Stomach smooth muscle (tissue), 2 donors: ENCODE data around the gene PACRG.

Experiments used
- H3K27ac ChIP-seq: one replicate; pipeline ENCODE4 v1.7.0; 2013; ENCODE audit warnings: mild to moderate bottlenecking, low read length, inconsistent platforms
- H3K27me3 ChIP-seq, 2 donors: one replicate each; pipeline ENCODE4 v1.7.0; 2013; ENCODE audit warnings: low read length in 2 of 2; ENCODE audit not compliant: insufficient read depth in 2 of 2, control insufficient read depth in 1 of 2
- H3K36me3 ChIP-seq, 2 donors: one replicate each; pipeline ENCODE4 v1.7.0; 2013; ENCODE audit warnings: low read length in 2 of 2; ENCODE audit not compliant: control insufficient read depth in 2 of 2, insufficient read depth in 2 of 2
- H3K4me1 ChIP-seq: one replicate; pipeline ENCODE4 v1.7.0; 2013; ENCODE audit warnings: low read length; ENCODE audit not compliant: control insufficient read depth, insufficient read depth
- H3K4me3 ChIP-seq, 2 donors: one replicate each; pipeline ENCODE4 v1.7.0; 2013; ENCODE audit warnings: low read length in 2 of 2
- H3K9ac ChIP-seq, 2 donors: one replicate each; pipeline ENCODE4 v1.7.0; 2013; ENCODE audit warnings: low read length in 2 of 2, mild to moderate bottlenecking in 1 of 2
- H3K9me3 ChIP-seq, 2 donors: one replicate each; pipeline ENCODE4 v1.7.0; 2013; ENCODE audit warnings: low read length in 2 of 2; ENCODE audit not compliant: control insufficient read depth in 2 of 2
- donor health status: healthy.
- donor health status: Pancreatic carcinoma.

Gene PACRG

DNA sequence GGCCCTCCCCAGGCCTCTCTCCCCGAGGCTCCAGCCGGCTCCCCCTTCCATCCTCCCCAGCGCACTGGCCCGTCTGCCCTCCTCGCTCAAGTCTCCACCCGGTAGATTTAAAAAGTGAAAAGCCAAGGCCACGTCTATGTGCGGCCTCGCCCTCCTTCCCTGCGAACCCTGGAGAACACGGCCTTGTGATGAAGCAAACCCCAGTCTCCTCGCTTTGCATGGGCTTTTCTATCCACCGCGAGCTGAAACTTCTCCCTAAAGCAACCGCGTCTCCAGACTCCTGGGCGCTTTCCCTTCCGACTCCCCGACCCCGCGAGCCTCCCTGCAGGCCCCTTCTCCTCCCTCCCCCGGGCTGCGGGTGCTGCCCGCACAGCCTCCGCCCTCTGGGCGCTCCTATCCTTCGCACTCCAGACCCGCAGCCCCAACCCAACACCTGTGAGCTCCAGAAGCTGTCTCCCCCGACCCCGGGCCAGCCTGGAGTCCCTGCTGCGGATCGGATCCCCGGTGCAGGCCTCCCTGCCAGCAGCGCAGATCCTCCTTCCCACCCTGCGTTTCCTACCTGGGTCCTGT lies 421.6 kb downstream of the PACRG start:
- no peak overlapping the region for H3K4me3 ChIP-seq
- H3K36me3 ChIP-seq = no peaks in the 10 kb centered on the region
- H3K27ac ChIP-seq = no peak overlapping the region
- no peaks in the 10 kb centered on the region for H3K9me3 ChIP-seq
- no peaks in the 10 kb centered on the region for H3K27me3 ChIP-seq
- H3K4me1 ChIP-seq = no peaks in the 10 kb centered on the region
- H3K9ac ChIP-seq = no peak overlapping the region

DNA sequence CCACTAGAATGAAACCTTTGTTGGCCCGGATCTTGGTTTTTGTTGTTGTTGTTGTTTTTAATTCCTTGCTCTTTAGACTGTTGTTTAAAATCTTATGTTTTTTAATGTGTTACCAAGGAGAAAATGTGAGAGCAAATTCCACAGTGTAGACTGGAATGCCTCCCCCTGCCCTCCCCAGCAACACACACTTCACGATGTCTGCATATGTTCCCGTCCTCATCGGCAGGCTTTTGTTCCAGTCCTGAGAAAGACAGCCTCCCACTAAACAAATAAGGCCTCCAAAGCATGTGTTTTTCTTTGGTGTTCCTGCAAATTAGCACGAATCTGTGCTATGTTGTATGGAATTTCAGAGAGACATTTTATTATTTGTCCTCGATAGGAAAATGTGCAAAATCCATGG lies 423.4 kb downstream of the PACRG start:
- no peak overlapping the region for H3K27ac ChIP-seq

DNA sequence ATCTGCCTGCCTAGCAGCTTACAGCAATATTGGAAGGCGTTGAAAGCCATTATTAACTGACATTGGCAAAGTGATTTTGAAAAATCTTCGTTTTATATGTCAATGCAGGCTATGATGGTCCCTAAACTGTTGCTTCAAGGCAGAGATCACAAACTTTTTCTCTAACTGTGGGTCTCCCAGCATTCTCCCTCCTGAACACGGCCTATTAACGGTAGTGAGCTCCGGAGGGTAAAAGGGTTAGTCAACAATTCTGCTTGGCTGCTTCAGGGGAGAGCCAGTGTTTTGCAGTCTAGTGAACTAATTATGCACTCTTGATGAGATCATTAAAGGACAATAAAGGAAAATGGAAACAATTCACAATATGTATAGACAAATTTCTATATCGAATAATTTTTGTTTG lies 424.9 kb downstream of the PACRG start:
- no peak overlapping the region for H3K9ac ChIP-seq
- H3K4me1 ChIP-seq = no peaks in the 10 kb centered on the region
- no peaks in the 10 kb centered on the region for H3K27me3 ChIP-seq
- H3K36me3 ChIP-seq = no peaks in the 10 kb centered on the region
- H3K9me3 ChIP-seq = no peaks in the 10 kb centered on the region
- no peak overlapping the region for H3K4me3 ChIP-seq
- H3K27ac ChIP-seq = no peak overlapping the region

More for the DNA sequence above, 423.4 kb downstream of the PACRG start:
- no peaks in the 10 kb centered on the region for H3K4me1 ChIP-seq
- no peak overlapping the region for H3K4me3 ChIP-seq
- H3K9me3 ChIP-seq = no peaks in the 10 kb centered on the region
- H3K36me3 ChIP-seq = no peaks in the 10 kb centered on the region
- H3K27me3 ChIP-seq = no peaks in the 10 kb centered on the region
- no peak overlapping the region for H3K9ac ChIP-seq

DNA sequence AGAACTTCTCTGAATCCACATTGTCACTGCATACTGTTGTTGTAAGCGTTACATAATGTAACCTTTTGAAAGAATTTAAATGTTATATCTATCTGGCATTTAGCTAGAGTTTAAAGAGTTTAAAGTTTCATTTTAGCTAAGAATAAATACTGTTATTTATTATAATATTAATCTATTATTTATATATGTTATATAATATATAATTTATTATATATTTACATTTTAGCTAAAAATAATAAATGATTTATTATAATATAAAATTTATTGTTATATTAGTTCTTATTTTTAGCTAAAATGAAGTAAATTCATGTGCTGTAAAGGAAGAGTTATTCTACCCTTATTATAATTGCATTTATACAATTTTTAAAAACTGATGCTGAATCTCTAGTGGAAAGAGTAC lies 431.3 kb downstream of the PACRG start:
- H3K27ac ChIP-seq = no peak overlapping the region

DNA sequence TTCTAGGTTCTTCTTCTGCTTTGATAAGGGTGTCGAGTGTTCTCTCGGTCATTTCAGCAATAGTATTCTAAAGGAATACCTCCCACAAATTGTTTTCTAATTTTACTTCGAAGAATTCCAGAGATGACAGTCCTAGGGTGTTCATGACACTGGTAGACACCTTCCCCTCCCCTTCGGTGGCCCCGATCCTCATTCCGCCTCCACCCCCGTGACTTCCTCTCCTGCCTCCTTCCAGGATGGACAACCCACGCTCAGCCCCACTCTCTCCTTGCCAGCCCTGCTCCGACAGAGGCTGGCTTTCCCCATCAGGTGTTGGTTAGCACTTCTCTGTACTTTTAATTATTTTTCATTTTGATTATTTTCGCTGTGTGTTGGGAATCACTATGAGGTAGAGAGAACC lies 431.9 kb downstream of the PACRG start:
- Histone ChIP-seq H3K27me3 (no peaks in the 10 kb centered on the region), H3K4me1 (peaks cover 3% of the 10 kb centered on the region), H3K36me3 (no peaks in the 10 kb centered on the region), H3K9me3 (no peaks in the 10 kb centered on the region), H3K4me3 (no peak overlapping the region), H3K27ac (no peak overlapping the region), H3K9ac (no peak overlapping the region)

More for the DNA sequence above, 431.3 kb downstream of the PACRG start:
- H3K4me3 ChIP-seq = no peak overlapping the region
- H3K27me3 ChIP-seq = no peaks in the 10 kb centered on the region
- H3K9me3 ChIP-seq = no peaks in the 10 kb centered on the region
- no peaks in the 10 kb centered on the region for H3K36me3 ChIP-seq
- H3K4me1 ChIP-seq = peaks cover 3% of the 10 kb centered on the region
- H3K9ac ChIP-seq = no peak overlapping the region

DNA sequence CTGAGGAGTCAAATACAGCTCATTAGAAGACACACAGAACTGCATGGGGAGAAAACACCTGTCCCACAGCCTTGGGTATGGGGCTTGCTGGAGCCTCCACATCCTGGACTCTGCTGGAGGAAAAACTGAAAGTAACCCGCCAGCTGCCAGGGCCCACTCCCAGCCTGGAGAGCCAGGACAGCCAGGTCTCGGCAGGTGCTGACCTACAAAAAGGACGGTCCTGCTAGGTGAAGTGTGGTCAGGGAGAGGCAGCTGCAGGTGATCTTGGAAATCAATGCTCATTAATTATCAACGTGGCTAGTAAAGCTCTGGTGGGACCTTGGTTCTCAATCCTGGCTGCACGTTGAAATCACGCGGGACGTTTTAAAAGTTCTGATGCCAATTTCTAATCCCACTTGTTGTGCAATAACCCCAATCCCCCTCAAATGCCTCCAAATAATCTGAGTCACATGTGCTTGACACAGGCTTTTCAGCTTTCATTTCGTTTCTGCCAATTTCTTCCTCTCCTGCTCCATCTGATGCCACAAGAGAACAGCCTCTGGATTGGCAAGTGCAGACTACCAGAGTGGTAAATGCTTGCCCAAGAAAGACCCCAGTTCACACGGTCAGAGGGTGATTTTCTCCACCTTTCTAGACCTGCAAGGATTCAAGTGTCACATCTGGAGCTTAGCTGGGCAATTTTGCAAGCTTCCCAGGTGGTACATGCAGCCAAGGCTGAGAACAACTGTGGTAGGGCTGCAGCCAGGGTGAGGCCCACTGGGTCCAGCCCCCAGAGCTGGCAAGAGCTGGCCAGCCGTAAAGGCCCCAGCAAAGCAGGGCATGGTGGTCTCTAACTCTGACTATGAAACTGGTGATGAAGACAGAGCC lies 434.5 kb downstream of the PACRG start:
- H3K27me3 ChIP-seq = no peaks in the 10 kb centered on the region
- H3K27ac ChIP-seq = no peak overlapping the region
- peaks cover 3% of the 10 kb centered on the region for H3K4me1 ChIP-seq
- no peaks in the 10 kb centered on the region for H3K36me3 ChIP-seq
- H3K9ac ChIP-seq = no peak overlapping the region
- no peak overlapping the region for H3K4me3 ChIP-seq
- H3K9me3 ChIP-seq = no peaks in the 10 kb centered on the region

DNA sequence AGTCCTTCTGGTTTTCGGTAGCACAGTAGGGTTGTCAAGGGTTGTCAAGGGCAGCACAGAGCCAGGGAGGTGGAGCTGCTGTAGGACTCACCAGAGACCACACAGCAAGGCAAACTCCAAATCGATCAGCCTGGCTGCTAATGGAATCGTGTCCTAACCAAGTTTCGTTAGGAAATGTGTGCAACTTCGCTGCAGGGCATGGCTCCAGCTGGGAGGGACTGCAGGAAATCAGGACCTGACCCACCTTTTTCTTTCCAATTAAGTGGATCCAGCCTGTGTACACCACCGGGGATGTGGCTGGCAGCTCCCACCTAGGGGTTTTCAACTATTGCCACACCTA lies 435.1 kb downstream of the PACRG start:
- Histone ChIP-seq H3K9ac (no peak overlapping the region), H3K4me3 (no peak overlapping the region), H3K4me1 (peaks cover 3% of the 10 kb centered on the region), H3K27me3 (no peaks in the 10 kb centered on the region), H3K9me3 (no peaks in the 10 kb centered on the region), H3K36me3 (no peaks in the 10 kb centered on the region), H3K27ac (no peak overlapping the region)

DNA sequence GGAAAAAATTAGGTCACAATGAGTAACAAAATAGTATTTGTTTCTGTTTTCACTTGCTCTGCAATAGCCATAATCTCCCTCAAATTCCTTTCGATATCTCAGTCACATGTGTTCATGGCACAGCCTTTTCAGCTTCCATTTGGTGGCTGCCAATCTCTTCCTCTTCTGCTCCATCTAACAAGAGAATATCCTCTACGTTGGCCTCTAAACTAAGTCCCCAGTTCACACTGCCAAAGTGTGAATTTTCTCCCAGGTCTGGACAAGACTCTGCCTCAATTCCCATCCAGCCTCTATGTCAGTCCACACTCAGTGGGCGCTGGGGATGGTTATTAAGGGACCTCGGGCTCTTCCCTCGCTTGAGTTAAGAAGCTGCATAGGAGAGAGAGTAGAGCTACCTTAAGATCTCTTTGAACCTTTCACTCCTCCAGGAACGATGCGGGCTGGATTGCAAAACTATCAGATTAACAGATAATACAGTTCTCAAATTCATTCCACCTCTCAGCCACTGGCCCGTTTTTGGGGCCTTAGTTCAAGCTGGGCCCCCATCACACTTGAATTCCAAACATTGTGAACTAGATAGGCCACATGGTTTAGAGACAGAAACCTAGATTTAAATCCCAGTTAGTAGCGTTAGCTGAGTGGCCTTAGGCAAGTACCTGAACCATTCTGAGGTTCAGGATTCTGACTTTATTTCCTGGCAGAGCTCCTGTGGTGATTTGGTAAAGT lies 436.6 kb downstream of the PACRG start:
- H3K27ac ChIP-seq = no peak overlapping the region
- peaks cover 3% of the 10 kb centered on the region for H3K4me1 ChIP-seq
- no peaks in the 10 kb centered on the region for H3K36me3 ChIP-seq
- no peak overlapping the region for H3K4me3 ChIP-seq
- no peaks in the 10 kb centered on the region for H3K27me3 ChIP-seq
- no peak overlapping the region for H3K9ac ChIP-seq
- H3K9me3 ChIP-seq = no peaks in the 10 kb centered on the region

DNA sequence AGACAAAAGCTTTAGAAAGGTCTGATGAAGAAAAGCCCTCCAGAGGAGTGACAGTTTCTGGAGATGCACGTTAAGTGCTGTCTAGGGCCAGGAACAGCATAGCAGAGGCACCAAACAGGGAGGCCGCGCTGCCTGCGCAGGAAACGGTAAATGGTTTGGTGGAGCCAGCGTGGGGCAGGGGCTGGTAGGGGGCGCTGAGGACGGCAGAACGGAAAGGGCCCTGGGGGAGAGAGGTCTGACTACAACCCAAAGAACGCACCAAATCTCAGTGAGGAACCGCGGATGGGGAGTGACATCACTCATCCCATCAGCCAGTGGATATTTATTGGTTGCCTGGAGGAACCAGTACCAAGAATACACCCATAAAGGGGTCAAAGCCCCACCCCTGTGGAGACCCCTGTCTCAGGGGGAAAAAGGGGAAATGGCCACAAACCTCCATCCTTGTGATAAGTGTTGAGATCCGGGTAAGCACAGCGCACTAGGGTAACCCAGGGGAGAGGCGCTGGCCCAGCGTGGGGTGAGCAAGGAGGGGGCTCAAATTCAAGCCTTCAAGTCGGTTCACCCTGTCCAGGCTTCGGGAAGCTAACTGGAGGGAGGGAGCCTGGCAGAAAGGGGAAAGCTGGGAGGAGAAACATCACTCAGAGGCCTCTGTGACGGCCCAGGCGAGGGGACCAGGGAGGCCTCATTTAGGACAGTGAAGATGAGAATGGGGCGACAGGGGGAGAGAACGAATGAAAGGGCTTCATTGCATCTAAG lies 437.6 kb downstream of the PACRG start:
- no peak overlapping the region for H3K4me3 ChIP-seq
- no peak overlapping the region for H3K27ac ChIP-seq
- H3K9ac ChIP-seq = no peak overlapping the region
- no peaks in the 10 kb centered on the region for H3K27me3 ChIP-seq
- H3K4me1 ChIP-seq = peaks cover 3% of the 10 kb centered on the region
- no peaks in the 10 kb centered on the region for H3K36me3 ChIP-seq
- H3K9me3 ChIP-seq = no peaks in the 10 kb centered on the region

DNA sequence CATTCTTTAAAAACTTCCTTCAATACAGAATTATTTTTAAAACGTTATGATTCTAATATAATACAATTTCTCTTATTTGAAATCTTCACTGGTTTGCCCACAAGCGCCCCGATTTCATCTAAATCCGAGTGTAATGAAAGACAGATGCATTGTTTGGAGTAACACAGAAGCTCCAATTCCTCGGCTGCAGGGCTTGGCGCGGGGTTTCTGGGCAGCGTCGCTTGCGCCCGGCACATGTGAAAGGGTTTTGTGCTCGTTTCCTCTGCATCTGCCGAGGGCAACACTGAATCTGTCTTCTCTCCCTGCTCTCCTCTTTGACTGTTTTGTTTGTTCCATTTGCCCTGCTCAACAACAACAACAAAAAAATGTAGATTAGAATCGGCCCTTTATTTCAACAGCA lies 438.1 kb downstream of the PACRG start:
- H3K4me3 ChIP-seq = no peak overlapping the region
- H3K9ac ChIP-seq = no peak overlapping the region

More for the DNA sequence above, 438.1 kb downstream of the PACRG start:
- H3K27ac ChIP-seq = no peak overlapping the region
- H3K36me3 ChIP-seq = no peaks in the 10 kb centered on the region
- no peaks in the 10 kb centered on the region for H3K27me3 ChIP-seq
- peaks cover 3% of the 10 kb centered on the region for H3K4me1 ChIP-seq
- H3K9me3 ChIP-seq = no peaks in the 10 kb centered on the region
